Parathyroid adenoma (tissue), 2 donors: ENCODE measurements around the gene MED10.

Experiments
- H2AFZ ChIP-seq: fragments of 300-600 bp; sonication (generic); one replicate; pipeline ENCODE4 v1.7.0; 2017; ENCODE audit warnings: antibody characterized with exemption, mild to moderate bottlenecking
- H3K27ac ChIP-seq: fragments of 300-600 bp; sonication (generic); one replicate; pipeline ENCODE4 v1.7.0; 2017
- H3K27me3 ChIP-seq: fragments of 300-600 bp; sonication (generic); one replicate; pipeline ENCODE4 v1.7.0; 2017; ENCODE audit warnings: low read length; ENCODE audit not compliant: control insufficient read depth, insufficient read depth
- H3K36me3 ChIP-seq: fragments of 300-600 bp; sonication (generic); one replicate; pipeline ENCODE4 v1.7.0; 2017; ENCODE audit warnings: low read length; ENCODE audit not compliant: control insufficient read depth, insufficient read depth
- H3K4me1 ChIP-seq: fragments of 300-600 bp; sonication (generic); one replicate; pipeline ENCODE4 v1.7.0; 2017; ENCODE audit warnings: control low read depth
- H3K4me2 ChIP-seq: fragments of 300-600 bp; sonication (generic); one replicate; pipeline ENCODE4 v1.7.0; 2017; ENCODE audit warnings: low read length
- H3K4me3 ChIP-seq: fragments of 300-600 bp; sonication (generic); one replicate; pipeline ENCODE4 v1.7.0; 2017; ENCODE audit warnings: low read depth, low read length
- H3K79me2 ChIP-seq: fragments of 300-600 bp; sonication (generic); one replicate; pipeline ENCODE4 v1.7.0; 2017; ENCODE audit warnings: control low read depth
- H3K9ac ChIP-seq: fragments of 300-600 bp; sonication (generic); one replicate; pipeline ENCODE4 v1.7.0; 2017; ENCODE audit warnings: mild to moderate bottlenecking
- H3K9me3 ChIP-seq: fragments of 300-600 bp; sonication (generic); one replicate; pipeline ENCODE4 v1.7.0; 2017; ENCODE audit warnings: low read length; ENCODE audit not compliant: control insufficient read depth
- TF ChIP-seq, protein P1 (sequence below): fragments of 300-600 bp; sonication (generic); IDR thresholded peaks from one replicate; pipeline ENCODE4 v1.7.0; 2017; ENCODE audit warnings: antibody characterized with exemption, mild to moderate bottlenecking
- donor health status: primary hyperparathyroidism.

MED10 gene

DNA sequence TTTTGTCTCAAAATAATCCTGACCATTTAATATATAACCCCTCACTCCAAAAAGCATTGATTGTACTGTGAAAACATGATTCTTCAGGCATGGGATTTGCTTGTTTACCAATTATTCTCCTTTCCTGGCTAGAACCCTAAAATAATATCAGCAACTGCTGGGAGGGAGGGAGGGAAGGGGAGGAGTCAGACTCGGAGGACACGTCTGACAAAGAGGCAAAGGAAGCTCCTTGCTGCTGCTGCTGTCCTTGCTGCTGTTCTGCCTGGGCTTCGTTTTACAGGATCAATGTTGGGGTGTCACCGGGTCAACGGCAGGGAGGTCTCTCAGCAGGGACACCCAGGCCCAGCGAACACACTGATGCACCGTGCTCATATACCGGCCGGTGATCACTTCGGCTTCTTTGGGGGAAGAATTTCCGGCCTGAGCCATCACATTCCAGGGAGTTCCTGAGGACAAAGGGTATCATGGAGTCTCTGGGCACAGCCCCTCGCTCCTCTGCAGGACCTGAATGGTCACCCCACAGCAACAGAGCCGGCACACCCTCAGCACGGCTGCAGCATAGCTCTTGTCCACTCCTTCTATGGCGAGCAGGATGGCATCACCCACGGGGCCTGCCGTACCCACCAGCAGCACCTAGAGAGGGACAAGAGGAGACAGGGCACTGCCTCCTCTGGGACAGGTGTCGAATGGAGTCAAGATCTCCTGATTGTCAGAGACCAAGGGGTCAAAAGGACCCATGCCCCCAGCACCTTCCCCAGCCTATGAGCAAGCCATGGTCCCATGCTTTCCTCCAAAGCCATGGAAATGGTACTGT is 27.9 kb downstream of the MED10 start:
- TF ChIP-seq, protein P1, sequence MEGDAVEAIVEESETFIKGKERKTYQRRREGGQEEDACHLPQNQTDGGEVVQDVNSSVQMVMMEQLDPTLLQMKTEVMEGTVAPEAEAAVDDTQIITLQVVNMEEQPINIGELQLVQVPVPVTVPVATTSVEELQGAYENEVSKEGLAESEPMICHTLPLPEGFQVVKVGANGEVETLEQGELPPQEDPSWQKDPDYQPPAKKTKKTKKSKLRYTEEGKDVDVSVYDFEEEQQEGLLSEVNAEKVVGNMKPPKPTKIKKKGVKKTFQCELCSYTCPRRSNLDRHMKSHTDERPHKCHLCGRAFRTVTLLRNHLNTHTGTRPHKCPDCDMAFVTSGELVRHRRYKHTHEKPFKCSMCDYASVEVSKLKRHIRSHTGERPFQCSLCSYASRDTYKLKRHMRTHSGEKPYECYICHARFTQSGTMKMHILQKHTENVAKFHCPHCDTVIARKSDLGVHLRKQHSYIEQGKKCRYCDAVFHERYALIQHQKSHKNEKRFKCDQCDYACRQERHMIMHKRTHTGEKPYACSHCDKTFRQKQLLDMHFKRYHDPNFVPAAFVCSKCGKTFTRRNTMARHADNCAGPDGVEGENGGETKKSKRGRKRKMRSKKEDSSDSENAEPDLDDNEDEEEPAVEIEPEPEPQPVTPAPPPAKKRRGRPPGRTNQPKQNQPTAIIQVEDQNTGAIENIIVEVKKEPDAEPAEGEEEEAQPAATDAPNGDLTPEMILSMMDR = no peak
- Histone ChIP-seq H3K9ac (no peak overlapping the region), H3K79me2 (no peaks in the 10 kb centered on the region), H3K9me3 (no peaks in the 10 kb centered on the region), H3K27ac (no peak overlapping the region), H3K36me3 (no peaks in the 10 kb centered on the region), H3K4me2 (no peak overlapping the region), H3K4me1 (no peaks in the 10 kb centered on the region), H2AFZ (no peak overlapping the region), H3K4me3 (no peak overlapping the region), H3K27me3 (no peaks in the 10 kb centered on the region)

DNA sequence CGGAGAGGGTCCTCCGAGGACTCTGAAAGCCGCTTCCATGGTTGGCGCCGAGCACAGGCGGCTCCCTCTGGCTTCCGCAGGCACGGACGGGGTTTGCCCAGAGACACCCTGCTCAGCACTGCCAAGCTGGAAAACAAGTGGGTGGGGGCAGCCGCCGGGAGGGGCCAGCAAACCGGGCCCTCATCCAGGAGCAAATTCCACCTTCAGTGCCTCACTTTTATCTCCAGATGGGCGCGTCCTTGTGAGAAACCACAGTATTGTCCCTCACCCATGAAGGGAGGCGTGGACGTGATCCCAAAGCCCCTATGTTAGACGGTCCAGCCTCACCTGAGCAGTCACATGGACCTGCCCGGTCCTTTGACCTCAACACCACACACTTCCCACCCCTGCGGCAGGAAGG is 29.0 kb downstream of the MED10 start:
- H3K9ac ChIP-seq = no peak overlapping the region
- no peaks in the 10 kb centered on the region for H3K9me3 ChIP-seq

DNA sequence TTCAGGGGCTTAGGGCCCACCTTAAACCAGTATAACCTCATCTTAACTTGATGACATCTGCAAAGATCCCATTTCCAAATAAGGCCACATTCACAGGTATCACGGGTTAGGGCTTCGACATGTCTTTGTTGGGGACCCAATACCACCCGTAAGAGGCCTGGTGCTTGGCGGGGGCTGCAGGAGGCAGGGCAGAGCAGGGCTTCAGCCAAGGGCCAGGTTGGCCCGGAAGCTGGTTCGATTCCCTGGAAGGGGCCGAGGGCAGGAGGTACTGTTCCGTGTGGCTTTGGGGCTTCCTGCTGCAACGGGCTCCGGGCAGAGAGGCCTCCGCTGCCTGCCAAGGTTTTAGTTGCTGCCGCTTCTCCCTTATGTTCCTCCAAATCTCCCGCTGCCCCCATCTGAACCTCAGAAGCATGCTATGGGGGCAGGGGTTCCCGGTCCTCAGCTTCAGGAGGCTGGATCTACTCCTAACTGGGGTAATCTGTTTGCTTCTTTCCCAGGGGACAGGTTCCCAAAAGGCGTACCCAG is 29.8 kb downstream of the MED10 start:
- no peak overlapping the region for H3K4me2 ChIP-seq
- no peaks in the 10 kb centered on the region for H3K27me3 ChIP-seq
- H3K4me3 ChIP-seq = no peak overlapping the region
- no peak overlapping the region for H3K27ac ChIP-seq
- no peaks in the 10 kb centered on the region for H3K79me2 ChIP-seq
- no peak overlapping the region for H3K9ac ChIP-seq
- H3K4me1 ChIP-seq = no peaks in the 10 kb centered on the region
- H3K9me3 ChIP-seq = no peaks in the 10 kb centered on the region
- H3K36me3 ChIP-seq = no peaks in the 10 kb centered on the region
- no peak overlapping the region for H2AFZ ChIP-seq
- TF ChIP-seq, protein P1 = no peak

More for the DNA sequence above, 29.0 kb downstream of the MED10 start:
- Histone ChIP-seq H3K27ac (no peak overlapping the region), H3K4me2 (no peak overlapping the region), H3K4me3 (no peak overlapping the region), H3K79me2 (no peaks in the 10 kb centered on the region), H2AFZ (no peak overlapping the region), H3K36me3 (no peaks in the 10 kb centered on the region), H3K4me1 (no peaks in the 10 kb centered on the region), H3K27me3 (no peaks in the 10 kb centered on the region)
- TF ChIP-seq, protein P1 = no peak

DNA sequence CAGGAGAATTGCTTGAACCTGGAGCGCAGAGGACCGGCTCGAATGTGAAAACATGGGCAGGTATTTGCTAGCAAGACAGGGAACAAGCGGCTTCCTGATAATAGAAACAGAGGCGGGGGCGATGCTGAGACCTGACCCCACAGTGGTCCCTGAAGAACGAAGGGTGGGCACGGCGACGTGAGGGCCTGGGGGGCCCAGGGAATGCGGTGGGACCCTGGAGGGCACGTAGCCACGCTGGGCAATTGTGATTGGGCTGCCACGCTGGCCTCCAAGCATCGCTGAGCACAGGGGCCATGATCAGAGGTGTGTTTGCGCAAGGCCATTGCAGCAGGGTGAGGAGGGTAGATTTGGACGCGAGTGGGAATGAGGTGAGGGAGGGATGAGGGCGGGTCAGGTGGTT is 30.7 kb downstream of the MED10 start:
- no peaks in the 10 kb centered on the region for H3K9me3 ChIP-seq
- H3K79me2 ChIP-seq = no peaks in the 10 kb centered on the region
- TF ChIP-seq, protein P1 = no peak
- no peak overlapping the region for H3K27ac ChIP-seq
- H2AFZ ChIP-seq = no peak overlapping the region
- no peak overlapping the region for H3K4me2 ChIP-seq
- no peak overlapping the region for H3K9ac ChIP-seq
- no peaks in the 10 kb centered on the region for H3K27me3 ChIP-seq
- H3K36me3 ChIP-seq = no peaks in the 10 kb centered on the region
- no peak overlapping the region for H3K4me3 ChIP-seq
- no peaks in the 10 kb centered on the region for H3K4me1 ChIP-seq

DNA sequence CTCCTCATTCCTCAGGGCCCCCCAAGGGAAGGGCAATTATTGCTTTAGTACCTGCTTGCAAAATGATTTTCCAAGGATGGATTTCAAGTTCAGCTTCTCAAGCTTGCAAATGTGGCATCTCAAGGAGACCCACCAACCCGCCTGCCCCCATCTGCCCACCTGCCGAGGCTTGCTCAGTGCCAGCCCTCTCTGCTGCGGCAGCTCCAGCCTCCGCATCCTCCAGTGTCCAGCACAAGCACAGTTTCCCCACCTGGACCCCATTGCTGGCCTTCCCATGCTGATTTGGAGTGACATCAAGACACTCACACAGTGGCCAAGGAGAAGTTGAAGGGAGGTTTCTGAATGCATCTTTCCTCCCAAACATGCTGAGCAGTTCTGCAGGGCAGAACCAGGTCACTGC is 31.2 kb downstream of the MED10 start:
- Histone ChIP-seq H3K9me3 (no peaks in the 10 kb centered on the region), H3K27me3 (no peaks in the 10 kb centered on the region), H3K4me3 (no peak overlapping the region), H3K9ac (no peak overlapping the region), H3K4me2 (no peak overlapping the region), H3K36me3 (no peaks in the 10 kb centered on the region), H3K79me2 (no peaks in the 10 kb centered on the region), H3K27ac (no peak overlapping the region), H2AFZ (no peak overlapping the region), H3K4me1 (no peaks in the 10 kb centered on the region)
- TF ChIP-seq, protein P1 = no peak
